Lower leg skin (tissue), 3 donors: Measurements from ENCODE around the gene BMS1.

Experiments used
- POLR2A ChIP-seq, 2 donors: fragments of 450-650 bp; IDR thresholded peaks; one replicate each; pipeline ENCODE4 v1.6.1; 2016 to 2017; ENCODE audit warnings: antibody characterized with exemption in 2 of 2, mild to moderate bottlenecking in 1 of 2, moderate library complexity in 1 of 2
- TF ChIP-seq, protein P1 (sequence below), 3 donors: fragments of 450-650 bp; IDR thresholded peaks; one replicate each; pipeline ENCODE4 v1.5.1; 2016; ENCODE audit warnings: antibody characterized with exemption in 3 of 3, mild to moderate bottlenecking in 3 of 3, moderate library complexity in 2 of 3

DNA sequence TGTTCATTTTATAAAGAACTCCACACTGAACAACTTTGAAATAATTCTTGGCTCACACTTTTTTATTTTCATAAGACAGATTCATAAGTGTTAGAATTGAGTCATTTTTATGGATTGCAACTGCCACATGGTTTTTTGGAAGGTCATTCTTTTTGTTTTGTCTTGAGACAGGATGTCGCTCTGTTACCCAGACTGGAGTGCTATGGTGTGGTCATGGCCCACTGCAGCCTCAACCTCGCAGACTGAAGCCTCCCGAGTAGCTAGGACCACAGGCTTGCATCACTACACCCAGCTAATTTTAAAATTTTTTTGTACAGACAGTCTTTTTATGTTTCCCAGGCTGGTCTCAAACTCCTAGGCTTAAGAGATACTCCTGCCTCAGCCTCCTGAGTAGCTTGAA is 20.3 kb downstream of the BMS1 start:
- TF ChIP-seq, protein P1, sequence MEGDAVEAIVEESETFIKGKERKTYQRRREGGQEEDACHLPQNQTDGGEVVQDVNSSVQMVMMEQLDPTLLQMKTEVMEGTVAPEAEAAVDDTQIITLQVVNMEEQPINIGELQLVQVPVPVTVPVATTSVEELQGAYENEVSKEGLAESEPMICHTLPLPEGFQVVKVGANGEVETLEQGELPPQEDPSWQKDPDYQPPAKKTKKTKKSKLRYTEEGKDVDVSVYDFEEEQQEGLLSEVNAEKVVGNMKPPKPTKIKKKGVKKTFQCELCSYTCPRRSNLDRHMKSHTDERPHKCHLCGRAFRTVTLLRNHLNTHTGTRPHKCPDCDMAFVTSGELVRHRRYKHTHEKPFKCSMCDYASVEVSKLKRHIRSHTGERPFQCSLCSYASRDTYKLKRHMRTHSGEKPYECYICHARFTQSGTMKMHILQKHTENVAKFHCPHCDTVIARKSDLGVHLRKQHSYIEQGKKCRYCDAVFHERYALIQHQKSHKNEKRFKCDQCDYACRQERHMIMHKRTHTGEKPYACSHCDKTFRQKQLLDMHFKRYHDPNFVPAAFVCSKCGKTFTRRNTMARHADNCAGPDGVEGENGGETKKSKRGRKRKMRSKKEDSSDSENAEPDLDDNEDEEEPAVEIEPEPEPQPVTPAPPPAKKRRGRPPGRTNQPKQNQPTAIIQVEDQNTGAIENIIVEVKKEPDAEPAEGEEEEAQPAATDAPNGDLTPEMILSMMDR (IDR thresholded peaks at IDR 0.05): no peak
- TF ChIP-seq POLR2A (IDR thresholded peaks at IDR 0.05): no peak
